IPS-15b (cell line): ENCODE data around the gene CKS1B.

Experiments used
- H3K27me3 ChIP-seq: one replicate; pipeline ENCODE4 v1.6.1; 2013; ENCODE audit warnings: low read length; ENCODE audit not compliant: control insufficient read depth, insufficient read depth
- H3K36me3 ChIP-seq: one replicate; pipeline ENCODE4 v1.6.1; 2013; ENCODE audit warnings: low read length; ENCODE audit not compliant: control insufficient read depth, insufficient read depth
- H3K4me1 ChIP-seq: one replicate; pipeline ENCODE4 v1.6.1; 2013; ENCODE audit warnings: mild to moderate bottlenecking, low read length; ENCODE audit not compliant: control insufficient read depth, insufficient read depth
- H3K4me3 ChIP-seq: one replicate; pipeline ENCODE4 v1.5.1; 2013; ENCODE audit warnings: low read depth, low read length
- H3K9ac ChIP-seq: one replicate; pipeline ENCODE4 v1.6.1; 2013; ENCODE audit warnings: low read depth, mild to moderate bottlenecking, low read length
- H3K9me3 ChIP-seq: one replicate; pipeline ENCODE4 v1.6.1; 2013; ENCODE audit warnings: mild to moderate bottlenecking, low read length; ENCODE audit not compliant: control insufficient read depth, insufficient read depth

Gene CKS1B

GRCh38 chr1:154938604-154939399 is 35.7 kb upstream of the CKS1B start:
- Histone ChIP-seq H3K4me1 (peaks cover 10% of the 10 kb centered on the region), H3K27me3 (no peaks in the 10 kb centered on the region), H3K9ac (no peak overlapping the region), H3K4me3 (no peak overlapping the region), H3K36me3 (no peaks in the 10 kb centered on the region), H3K9me3 (no peaks in the 10 kb centered on the region)

- Histone ChIP-seq H3K4me3 (no peak overlapping the region), H3K9me3 (no peaks in the 10 kb centered on the region), H3K4me1 (peaks cover 10% of the 10 kb centered on the region), H3K36me3 (no peaks in the 10 kb centered on the region), H3K27me3 (no peaks in the 10 kb centered on the region), H3K9ac (no peak overlapping the region)
Observed at GRCh38 chr1:154940213-154940560, 34.3 kb upstream of the CKS1B start.

- Histone ChIP-seq H3K27me3 (no peaks in the 10 kb centered on the region), H3K4me1 (peaks cover 10% of the 10 kb centered on the region), H3K36me3 (no peaks in the 10 kb centered on the region), H3K9ac (no peak overlapping the region), H3K4me3 (no peak overlapping the region), H3K9me3 (no peaks in the 10 kb centered on the region)
Observed at GRCh38 chr1:154940651-154941194, 33.8 kb upstream of the CKS1B start.

- Histone ChIP-seq H3K9me3 (no peaks in the 10 kb centered on the region), H3K27me3 (no peaks in the 10 kb centered on the region), H3K9ac (no peak overlapping the region), H3K4me3 (no peak overlapping the region), H3K36me3 (no peaks in the 10 kb centered on the region), H3K4me1 (peaks cover 10% of the 10 kb centered on the region)
Observed at GRCh38 chr1:154941333-154942013, 33.0 kb upstream of the CKS1B start.

- no peak overlapping the region for H3K4me3 ChIP-seq
- H3K9ac ChIP-seq, result no peak overlapping the region
- H3K9me3 ChIP-seq, result no peaks in the 10 kb centered on the region
- peaks cover 3% of the 10 kb centered on the region for H3K36me3 ChIP-seq
- H3K27me3 ChIP-seq, result no peaks in the 10 kb centered on the region
- peaks cover 4% of the 10 kb centered on the region for H3K4me1 ChIP-seq
Observed at GRCh38 chr1:154943649-154944400, 30.7 kb upstream of the CKS1B start.

- Histone ChIP-seq H3K9ac (no peak overlapping the region), H3K9me3 (no peaks in the 10 kb centered on the region), H3K36me3 (peaks cover 3% of the 10 kb centered on the region), H3K4me3 (no peak overlapping the region), H3K4me1 (peaks cover 4% of the 10 kb centered on the region), H3K27me3 (no peaks in the 10 kb centered on the region)
Observed at GRCh38 chr1:154944401-154945159, 29.9 kb upstream of the CKS1B start.

GRCh38 chr1:154945160-154945961 is 29.1 kb upstream of the CKS1B start:
- H3K9me3 ChIP-seq, result no peaks in the 10 kb centered on the region
- H3K9ac ChIP-seq, result no peak overlapping the region
- peaks cover 3% of the 10 kb centered on the region for H3K36me3 ChIP-seq
- H3K27me3 ChIP-seq, result no peaks in the 10 kb centered on the region
- no peak overlapping the region for H3K4me3 ChIP-seq
- H3K4me1 ChIP-seq, result no peaks in the 10 kb centered on the region

- no peaks in the 10 kb centered on the region for H3K27me3 ChIP-seq
- H3K4me1 ChIP-seq, result no peaks in the 10 kb centered on the region
- H3K4me3 ChIP-seq, result no peak overlapping the region
- no peak overlapping the region for H3K9ac ChIP-seq
- H3K9me3 ChIP-seq, result no peaks in the 10 kb centered on the region
- peaks cover 3% of the 10 kb centered on the region for H3K36me3 ChIP-seq
Observed at GRCh38 chr1:154945962-154946850, 28.3 kb upstream of the CKS1B start.

- peaks cover 3% of the 10 kb centered on the region for H3K36me3 ChIP-seq
- no peaks in the 10 kb centered on the region for H3K9me3 ChIP-seq
- no peak overlapping the region for H3K9ac ChIP-seq
- no peaks in the 10 kb centered on the region for H3K27me3 ChIP-seq
- no peaks in the 10 kb centered on the region for H3K4me1 ChIP-seq
- H3K4me3 ChIP-seq, result no peak overlapping the region
Observed at GRCh38 chr1:154948079-154948478, 26.4 kb upstream of the CKS1B start.
